COLO668 (cell line): ENCODE measurements around the gene ABCA3.
A peak's percentile ranks its signal among the peaks of the same experiment; 100 is the strongest.
"Not testable (repeated sequence)": the region's sequence is repeated elsewhere in the genome, so short reads cannot be mapped to it uniquely, and the experiment has no call there.

Experiments
- DNase-seq: peaks from one replicate; lab custom pipeline; 2025; ENCODE audit not compliant: unreplicated experiment; lab: John Stamatoyannopoulos, UW

Gene ABCA3

DNA sequence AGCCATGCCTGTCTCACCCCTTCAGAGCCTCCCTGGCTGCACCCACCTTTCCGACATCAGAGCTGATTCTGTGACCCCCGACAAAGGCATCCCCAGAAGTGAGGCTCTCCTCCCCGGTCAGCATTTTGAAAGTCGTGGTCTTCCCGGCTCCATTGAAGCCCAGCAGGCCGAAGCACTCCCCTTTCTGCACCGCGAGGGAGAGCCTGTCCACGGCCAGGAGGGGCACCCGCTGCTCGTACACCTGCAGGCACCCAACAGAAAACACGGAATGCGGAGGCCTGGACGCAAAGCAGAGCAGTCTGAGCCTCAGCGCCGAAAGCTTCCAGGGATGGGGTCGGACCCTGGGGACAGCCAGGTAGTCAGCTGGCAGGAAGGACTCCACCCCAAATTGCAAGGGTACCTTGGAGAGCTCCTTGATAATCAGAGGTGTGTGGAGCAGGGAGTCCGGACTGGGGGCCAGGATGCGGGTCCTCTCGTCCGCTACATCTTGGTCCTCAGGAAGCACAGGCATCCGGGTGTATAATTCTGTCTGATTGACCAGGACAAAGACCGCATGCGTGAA is 59.5 kb downstream of the ABCA3 start:
- DNase-seq, result no peak

DNA sequence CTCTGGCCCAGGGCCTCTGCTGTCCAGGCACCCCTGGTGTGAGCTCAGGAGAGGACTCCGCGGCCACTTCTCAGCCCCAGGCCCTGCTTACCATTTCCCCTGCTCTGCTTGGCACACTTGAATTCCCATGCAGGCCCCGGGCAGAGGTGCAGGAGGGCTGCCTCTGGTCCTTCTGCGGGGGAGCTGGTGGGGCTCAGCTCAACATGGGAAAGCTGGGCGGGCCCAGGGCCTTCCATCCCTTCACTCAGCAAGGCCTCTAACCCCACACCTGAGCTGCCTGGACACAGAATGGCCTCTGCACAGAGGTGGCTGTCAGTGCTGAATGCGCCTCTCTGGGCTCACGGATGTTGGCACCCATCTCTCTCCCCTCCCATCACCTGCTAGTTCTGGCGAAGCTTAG is 60.1 kb downstream of the ABCA3 start:
- DNase-seq, result no peak

DNA sequence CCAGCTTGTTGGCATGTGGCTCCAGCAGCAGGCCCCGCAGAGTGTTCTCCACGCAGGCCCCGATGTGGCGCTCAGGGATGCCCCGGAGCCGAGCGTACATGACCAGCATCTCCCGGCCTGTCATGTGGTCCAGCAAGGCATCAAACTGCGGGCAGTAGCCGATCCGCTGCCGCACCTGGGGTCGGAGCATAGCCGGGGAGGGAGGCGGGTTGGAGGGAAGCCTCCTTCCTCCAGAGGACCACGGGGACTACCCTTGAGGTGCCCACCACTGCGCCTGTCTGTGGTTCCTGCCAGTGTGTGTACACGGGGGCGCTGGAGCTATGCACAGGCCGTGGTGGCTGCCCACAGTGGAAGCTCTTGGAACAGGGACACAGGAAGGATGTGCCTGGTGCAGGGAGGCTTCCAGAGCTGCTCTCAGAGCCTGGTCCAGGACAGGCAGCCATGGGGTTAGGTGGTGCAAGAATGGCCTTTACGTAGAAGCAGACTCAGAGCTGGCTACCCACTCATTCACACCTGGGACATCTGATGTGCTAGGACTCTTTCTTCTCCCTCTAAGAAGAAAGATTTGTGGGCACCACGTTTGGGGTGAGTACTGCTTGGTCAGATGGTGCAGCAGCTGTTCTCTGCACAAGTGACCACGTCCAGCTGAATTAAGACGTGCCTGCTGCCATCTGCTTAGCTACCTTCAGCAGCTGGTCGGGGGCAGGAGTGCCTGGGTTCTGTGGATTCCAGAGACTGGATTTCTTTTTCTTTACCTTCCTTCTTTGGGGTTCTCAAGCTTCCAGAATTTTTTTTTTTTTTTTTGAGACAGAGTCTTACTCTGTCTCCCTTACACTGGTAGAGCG is 61.4 kb downstream of the ABCA3 start:
- no peak for DNase-seq

DNA sequence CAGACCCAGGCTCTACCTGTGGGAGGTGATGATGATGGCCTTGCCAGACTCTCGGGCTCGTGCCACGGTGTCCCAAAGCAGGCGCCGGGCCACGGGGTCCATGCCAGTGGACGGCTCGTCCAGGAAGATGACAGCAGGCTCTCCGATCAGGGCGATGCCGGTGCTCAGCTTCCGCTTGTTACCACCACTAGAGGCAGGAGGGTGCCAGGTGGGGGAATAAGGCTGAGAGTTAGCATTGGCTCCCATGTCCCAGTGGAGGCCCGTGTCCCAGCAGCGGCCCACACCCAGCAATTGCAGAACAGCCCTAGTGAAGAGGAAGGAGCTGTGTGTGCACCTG is 62.3 kb downstream of the ABCA3 start:
- DNase-seq, result no peak

DNA sequence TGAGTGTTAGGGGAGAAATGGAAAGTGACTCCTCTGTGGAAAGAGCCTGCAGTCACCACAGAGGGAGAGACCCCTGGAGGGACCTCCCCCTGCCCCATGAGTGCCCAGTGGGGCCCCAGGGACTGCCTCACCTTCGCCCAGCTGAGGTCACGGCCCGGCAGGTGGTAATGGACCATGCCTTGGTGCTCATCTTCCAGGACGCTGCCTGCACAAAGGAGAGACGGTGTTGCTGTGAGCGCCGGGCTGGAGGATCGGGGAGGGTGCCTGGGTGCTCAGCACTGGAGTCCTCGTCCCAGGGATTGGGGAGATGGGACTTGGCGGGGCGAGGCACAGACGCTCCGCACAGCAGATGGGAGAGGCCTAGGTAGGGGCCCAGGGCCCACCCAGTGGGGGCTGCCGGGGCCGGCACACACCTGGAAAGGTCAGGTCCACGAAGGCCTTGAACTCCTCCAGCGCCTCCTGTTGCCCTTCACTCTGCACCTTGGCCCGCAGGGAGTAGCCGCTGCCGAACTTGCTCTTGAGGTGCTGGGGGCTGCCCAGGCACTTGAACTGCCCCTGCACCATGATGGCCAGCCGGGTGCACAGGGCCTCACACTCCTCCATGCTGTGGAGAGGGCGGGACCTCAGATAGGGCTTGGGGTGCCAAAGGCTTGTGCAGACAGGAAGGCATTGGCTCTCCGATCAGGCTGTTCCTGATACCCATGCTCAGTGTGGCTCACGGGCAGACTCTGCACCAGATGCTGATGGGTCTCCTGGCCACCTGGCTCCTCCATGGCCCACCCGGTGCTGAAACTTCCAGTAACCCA is 62.9 kb downstream of the ABCA3 start:
- no peak for DNase-seq

DNA sequence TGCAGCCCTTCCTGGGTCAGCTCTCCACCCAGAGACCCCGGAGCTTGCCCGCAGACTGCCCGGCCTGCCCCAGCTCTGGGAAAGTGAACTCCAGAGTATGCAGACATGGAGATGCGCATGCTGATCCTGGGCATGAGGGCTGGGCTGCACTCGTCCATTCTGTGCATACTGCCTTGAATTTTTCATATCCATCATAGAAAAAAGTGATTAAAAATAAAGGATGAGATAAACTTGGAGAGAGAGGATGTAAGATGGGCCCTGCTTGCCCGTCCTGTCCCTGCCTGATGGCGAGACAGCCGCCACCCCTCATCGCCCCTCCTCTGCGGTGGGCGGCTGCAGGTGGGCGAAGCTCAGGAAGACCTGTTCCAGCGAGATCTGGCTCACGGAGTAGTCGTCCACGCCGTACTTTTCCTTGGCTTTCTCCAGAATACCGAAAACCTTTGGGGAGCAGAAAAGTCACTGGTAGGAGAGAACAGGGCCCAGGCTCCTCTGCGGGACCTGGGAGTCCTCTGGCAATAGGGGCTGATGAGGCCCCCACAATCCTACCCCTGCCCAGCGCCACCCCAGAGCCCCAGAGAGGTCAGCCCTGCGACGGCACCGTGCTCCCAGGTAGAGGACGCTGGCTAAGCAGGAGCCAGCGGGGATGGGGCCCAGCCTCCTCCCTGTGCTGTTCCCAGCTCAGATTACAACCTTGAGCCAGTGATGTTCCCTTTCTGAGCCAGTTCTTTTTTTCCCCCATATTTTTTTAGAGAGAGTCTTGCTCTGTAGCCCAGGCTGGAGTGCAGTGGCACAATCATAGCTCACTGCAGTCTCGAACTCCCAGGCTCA is 63.9 kb downstream of the ABCA3 start:
- DNase-seq, result no peak

DNA sequence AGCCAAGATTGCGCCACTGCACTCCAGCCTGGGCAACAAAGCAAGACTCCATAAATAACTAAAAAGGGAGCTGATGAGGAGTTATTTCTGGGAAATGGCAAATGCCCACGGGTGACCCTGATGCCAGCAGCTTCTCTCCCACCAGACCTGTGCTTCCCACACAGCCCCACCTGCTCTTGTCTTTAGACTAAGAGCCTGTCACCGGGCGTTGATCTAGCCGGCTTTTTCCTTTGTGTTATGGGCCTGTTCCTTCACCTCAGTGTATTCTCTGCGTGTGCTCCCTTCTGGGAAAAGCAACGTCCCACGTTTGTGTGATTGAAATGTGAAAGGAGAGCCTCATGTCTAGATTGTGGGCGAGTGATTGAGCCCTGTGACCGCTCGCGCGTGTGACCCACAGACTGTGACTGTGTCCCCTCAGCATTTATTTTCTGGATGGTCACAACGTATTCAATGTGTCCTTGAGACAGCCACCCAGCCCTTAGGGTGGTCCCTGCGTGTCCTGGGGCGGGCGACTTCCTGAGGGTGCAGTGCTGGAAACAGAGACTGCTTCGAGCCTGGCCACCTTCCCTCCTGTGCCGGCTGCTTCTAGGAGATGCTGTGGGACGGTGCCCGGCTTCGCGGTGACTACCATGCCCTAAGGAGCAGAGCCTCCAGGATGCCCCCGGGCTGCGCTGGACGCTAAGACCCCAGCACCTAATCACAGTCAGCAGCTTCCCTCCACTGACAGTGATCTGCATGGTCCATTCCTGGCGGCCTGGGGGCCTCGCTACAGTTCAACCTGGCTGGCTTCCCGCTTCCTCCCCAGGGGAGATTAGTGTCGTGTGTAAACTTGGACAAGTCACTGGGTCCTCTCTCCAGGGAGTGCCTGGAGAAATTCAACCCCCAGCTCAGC is 64.8 kb downstream of the ABCA3 start:
- DNase-seq, result no peak

DNA sequence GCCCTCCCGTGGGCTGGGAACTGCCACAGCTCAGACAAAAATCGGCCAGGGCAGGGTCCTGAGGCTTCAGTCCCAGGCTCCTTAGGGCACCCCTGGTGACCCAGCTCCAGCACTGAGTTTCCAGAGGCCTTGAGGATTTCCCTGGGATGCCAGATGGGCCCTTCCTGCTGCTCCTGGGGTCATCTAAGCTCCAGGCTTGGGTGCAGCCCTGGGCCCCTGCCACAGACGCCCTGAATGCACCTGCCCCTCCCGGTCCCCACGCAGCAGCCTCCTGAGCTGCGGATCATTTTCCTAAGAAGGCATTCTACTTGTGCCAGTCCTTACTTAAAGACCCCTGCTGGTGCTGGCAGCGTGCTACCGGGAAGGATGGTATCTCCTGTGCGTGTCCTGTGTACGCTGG is 66.6 kb downstream of the ABCA3 start:
- no peak for DNase-seq

DNA sequence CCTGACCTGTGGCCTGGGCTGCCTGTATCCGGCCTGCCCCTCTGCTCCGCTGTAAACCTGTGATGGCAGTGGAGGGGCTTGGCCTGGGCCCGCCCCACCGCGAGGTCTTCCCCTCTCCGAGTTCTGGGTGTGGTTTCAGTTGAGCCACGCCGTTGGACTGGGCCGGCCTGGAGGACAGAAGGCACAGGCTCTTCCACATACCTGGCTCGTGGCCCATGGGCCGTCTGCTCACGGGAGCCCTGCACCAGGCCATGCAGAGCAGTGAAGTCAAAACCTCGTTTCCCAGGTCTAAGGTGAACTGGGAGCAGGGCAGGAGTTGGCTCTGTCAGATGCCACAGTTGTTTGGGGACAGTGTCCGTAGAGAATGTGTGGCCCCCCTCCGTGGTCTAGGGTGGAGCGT is 67.0 kb downstream of the ABCA3 start:
- no peak for DNase-seq

DNA sequence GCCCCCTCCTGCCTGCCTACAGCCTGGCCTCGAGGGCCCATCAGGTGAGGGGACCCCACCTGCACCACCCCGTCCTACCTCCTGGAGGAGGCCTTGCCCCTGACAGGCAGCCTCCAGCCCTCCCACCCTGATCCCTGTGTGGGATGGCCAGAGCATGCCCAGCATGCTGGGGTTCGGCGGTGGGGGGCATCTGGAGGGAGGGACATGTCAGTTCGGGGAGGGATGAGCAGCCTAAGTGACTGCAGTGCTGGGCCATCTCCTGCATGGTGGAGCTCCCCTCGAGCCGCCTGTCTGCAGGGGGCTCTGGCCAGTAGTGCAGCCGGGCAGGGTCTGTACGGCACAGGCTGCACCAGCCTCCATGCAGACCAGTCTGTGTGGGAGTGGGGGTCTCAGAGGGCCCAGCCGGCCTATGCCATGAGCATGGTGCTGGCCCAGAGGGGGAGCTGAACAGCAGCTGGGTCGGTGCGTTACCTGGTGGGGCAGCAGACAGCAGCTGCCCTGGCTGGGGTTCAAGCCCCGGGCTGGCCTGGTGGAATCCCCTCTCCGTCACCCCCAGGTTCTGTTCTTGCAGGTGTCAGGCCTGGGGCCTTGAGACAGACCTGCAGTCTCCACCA is 68.6 kb downstream of the ABCA3 start:
- DNase-seq, result no peak

DNA sequence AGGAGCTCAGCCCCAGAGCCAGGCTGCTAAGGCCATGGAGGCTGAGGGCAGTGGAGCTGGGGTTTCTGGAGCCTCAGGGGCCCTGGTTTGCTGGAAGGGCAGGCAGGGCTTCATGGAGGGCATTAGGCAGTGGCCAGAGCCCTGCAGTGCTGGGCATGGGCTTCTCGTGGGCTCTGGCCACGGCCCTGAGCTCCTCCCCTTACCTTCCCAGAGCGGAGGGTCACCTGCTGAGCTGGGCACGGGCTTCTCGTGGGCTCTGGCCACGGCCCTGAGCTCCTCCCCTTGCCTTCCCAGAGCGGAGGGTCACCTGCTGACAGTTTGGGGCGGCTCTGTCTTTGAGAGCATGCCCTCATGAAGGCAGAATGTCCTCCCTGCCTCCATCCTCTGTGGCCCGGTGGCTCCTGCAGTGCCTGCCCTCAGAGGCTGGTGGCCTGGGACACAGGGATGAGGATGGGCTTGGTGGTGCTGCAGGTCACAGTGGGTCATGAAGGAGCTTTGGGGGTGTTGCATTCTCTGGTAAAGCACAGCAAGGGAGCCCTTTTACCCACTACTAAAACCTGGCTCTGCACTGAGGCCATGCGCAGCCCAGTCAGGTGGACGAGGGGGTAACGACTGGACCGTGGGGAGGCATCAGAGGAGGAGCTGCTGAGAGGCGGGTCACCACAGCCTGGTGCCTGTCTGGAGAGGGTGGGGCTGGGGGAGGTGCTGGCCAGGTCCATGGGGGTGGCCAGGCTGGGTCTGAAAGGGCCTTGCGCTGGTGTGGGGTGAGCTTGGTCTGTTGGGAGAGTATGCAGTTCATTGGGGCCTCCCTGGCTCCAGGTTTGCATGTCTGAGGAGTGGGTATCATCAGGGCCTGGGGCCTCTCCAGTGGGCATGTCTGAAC is 69.7 kb downstream of the ABCA3 start:
- no peak for DNase-seq

DNA sequence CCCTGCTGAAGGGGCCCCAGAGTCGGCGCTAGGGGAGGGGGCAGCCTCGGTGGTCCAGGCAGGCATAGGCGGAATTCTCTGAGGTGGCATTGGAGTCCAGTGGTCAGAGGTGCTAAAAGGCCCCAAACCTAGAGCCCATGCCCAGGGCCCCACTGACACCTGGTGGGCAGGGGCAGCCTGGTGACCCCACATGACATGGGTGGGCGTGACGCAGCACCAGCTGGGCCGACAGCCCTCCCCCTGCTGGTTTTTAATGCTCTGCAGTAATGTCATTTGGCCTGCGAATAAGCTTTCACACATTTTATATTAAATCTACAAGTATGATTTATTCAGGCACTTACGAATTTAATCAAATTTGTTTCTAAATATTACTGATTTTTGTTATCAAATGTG is 70.5 kb downstream of the ABCA3 start:
- DNase-seq, result no peak

DNA sequence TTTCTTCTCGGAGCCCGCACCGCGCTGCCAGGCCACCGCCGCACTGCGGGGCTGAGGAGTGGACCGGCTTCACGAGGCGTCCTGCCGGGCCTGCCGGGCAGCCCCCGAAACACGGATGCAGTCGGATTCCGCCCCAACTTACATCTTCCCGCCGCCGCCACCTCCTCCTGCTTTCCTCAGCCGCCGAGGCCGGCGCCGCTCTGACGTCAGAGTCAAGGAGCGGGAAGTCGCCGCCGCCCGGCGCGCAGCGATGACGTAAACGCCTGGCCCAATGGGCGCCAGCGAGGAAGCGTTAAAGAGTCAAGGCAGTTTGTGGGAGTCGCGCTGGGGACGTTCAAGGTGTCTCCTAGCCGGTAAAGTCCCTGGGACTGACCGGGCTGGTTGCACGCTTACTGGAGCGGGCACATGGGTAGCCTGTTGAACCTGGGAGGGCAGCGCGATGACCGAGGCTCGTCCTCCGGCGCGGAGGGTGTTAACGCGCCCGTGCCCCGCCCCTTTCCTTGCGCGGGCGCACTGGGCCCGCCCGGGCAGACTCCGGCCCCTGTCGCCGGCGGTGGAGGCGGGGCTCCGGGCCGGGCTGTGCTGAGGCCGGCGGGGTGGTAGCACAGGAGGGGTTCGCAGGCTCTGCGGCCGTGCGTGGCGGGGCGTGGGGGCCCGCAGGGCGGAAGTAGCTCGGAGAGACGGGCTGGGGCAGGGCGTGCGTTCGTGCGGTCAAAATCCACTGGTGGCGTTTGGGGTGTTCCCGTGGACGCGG is 72.4 kb downstream of the ABCA3 start, which contains the start of gene RNPS1:
Gene RNPS1, minus strand, starts transcription at position 214 of the 754 bp plus-strand sequence. CDS start 3,483 bp downstream, outside the sequence.
- DNase-seq, result peak; percentile 97

DNA sequence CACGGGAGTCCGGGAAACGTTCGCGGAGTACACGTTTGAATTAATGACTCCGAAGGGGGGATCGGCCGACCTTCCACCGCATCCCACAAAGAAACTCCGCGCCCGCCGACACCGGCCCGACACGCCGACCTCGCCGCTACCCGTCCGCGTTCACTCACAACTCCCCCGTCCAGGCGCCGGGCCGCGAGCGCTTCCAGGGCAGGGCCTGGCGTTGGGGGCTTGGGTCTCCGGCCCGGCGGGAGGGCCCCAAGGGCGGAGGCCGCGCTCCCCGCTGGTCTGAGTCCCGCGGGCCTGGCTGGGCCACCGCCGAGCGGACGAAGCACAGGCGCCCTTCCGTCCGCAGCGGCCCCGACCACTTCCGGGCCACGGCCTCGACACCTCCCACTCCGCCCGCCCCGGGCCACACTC is 73.0 kb downstream of the ABCA3 start:
- peak; percentile 88 for DNase-seq

DNA sequence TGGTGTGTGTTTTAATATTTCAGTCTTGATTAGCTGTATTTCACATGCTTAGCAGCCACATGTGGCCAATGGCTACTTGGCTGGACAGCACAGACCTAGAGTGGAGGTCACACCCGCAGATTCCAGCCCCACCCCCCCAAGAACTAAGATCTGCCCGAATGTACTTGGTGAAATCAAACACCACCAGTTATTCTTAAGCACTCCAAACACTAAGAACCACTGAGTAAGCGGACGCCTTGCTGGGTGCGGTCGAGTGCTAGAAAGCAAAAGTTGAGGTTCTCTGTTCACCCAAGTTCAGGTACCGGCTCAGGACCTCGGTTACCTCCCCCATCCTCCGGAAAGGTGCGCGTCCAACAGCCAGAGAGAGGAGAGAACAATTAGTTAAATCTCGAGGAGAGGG is 73.6 kb downstream of the ABCA3 start:
- DNase-seq, result not testable (repeated sequence)

DNA sequence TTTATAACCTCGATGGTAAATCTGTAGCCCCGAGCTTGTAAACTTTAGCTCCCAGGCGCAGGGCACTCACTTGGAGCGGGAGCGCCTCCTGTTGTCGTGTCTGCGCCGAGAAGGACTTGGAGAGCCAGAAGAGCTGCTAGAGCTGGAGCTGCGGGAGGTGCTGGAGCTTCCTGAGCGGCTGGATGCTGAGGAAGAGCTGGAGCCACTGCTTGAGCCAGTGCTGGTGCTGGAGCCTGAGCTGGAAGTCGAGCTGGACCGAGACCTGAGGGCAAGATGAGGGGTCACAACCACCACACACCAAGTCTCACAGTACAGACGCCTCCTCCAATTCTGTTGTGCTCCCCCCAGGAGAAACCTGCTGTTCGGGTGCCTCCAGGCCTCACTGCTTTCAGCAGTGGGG is 77.5 kb downstream of the ABCA3 start:
- not testable (repeated sequence) for DNase-seq

DNA sequence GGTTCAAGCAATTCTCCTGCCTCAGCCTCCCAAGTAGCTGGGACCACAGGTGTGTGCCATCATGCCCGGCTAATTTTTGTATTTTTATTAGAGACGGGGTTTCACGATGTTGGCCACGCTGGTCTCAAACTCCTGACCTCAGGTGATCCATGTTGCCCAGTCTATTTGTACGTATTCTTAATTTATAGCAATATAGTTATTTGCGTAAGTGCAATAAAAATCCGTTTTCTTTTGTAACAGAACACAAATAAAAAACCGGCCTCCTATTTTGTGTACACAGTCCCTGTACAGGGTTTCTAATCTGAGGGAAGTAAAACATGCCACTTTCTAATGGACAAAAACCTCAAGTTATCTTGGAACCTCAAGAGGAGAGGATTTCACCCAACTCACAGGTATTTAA is 80.3 kb downstream of the ABCA3 start:
- no peak for DNase-seq

DNA sequence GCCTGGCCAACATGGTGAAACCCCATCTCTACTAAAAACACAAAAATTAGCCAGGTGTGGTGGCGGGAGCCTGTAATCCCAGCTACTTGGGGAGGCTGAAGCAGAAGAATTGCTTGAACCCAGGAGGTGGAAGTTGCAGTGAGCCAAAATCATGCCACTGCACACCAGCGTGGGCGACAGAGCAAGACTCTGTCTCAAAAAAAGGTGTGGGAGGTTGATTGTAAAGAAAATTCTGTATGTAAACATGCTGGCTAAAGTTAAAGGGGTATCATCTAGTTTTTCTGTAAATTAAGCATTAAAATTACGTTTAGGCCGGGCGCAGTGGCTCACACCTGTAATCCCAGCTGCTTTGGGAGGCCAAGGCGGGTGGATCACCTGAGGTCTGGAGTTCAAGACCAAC is 82.0 kb downstream of the ABCA3 start:
- not testable (repeated sequence) for DNase-seq
